ENCODE results near the gene SUSD3. TPM values are rescaled to one million over a fixed set of nuclear protein-coding genes. Genes with fewer than 3 reads are reported as not detected.

SUSD3 gene
- total RNA-seq, 1 experiment from 2014 or later, result 5.0 TPM

GRCh38 chr9:93077367-93077766 is 18.9 kb downstream of the SUSD3 start:
- no TSS peak for BruUV-seq (replicated peaks)
- intact Hi-C loops (cut with micrococcal nuclease; ENCODE audit: unreplicated experiment) (no loop called here), in situ Hi-C loops (cut with HindIII; ENCODE audit: low pct_unique_long_range_greater_than_20kb, low sequenced_read_pairs) (no loop called here)
- Histone ChIP-seq H3K27me3 (ENCODE audit: control insufficient read depth, insufficient read depth, low read length) (no peaks in the 10 kb centered on the region), H3K9me3 (ENCODE audit: control insufficient read depth, insufficient read depth, low read depth, low read length) (no peaks in the 10 kb centered on the region), H3K36me3 (ENCODE audit: control insufficient read depth, insufficient read depth, low read length) (no peaks in the 10 kb centered on the region), H3K4me1 (ENCODE audit: control insufficient read depth, insufficient read depth, low read length) (0 out of 2 replicates have a peak, but pooled peaks cover 2% of the 10 kb centered on the region), H3K4me3 (ENCODE audit: low read depth in 2 of 2, low read length in 2 of 2) (no peak overlapping the region), H3K27ac (ENCODE audit: low read length) (no peak overlapping the region)
- POLR2A ChIA-PET, result no interaction called here
- TF ChIP-seq CTCF (IDR thresholded peaks at IDR 0.05), result no peak
- TF ChIP-seq, protein P1, sequence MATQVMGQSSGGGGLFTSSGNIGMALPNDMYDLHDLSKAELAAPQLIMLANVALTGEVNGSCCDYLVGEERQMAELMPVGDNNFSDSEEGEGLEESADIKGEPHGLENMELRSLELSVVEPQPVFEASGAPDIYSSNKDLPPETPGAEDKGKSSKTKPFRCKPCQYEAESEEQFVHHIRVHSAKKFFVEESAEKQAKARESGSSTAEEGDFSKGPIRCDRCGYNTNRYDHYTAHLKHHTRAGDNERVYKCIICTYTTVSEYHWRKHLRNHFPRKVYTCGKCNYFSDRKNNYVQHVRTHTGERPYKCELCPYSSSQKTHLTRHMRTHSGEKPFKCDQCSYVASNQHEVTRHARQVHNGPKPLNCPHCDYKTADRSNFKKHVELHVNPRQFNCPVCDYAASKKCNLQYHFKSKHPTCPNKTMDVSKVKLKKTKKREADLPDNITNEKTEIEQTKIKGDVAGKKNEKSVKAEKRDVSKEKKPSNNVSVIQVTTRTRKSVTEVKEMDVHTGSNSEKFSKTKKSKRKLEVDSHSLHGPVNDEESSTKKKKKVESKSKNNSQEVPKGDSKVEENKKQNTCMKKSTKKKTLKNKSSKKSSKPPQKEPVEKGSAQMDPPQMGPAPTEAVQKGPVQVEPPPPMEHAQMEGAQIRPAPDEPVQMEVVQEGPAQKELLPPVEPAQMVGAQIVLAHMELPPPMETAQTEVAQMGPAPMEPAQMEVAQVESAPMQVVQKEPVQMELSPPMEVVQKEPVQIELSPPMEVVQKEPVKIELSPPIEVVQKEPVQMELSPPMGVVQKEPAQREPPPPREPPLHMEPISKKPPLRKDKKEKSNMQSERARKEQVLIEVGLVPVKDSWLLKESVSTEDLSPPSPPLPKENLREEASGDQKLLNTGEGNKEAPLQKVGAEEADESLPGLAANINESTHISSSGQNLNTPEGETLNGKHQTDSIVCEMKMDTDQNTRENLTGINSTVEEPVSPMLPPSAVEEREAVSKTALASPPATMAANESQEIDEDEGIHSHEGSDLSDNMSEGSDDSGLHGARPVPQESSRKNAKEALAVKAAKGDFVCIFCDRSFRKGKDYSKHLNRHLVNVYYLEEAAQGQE (IDR thresholded peaks at IDR 0.05; ENCODE audit: insufficient read depth in 1 of 2, low read depth in 2 of 2, low read length in 1 of 2), result no peak
- TF ChIP-seq TCF7L2 (IDR thresholded peaks at IDR 0.05; ENCODE audit: low read depth, low read length), result no peak
- no peak for TF ChIP-seq SIN3A (IDR thresholded peaks at IDR 0.05; ENCODE audit: borderline replicate concordance, insufficient read depth, low read depth, low read length)
- TF ChIP-seq POLR2AphosphoS5 (IDR thresholded peaks at IDR 0.05; ENCODE audit: low read depth, low read length), result no peak
- DNase-seq (ENCODE audit: low read depth, low spot score) (no peak), ATAC-seq (no peak)
- CTCF ChIA-PET, result no interaction called here

DNA sequence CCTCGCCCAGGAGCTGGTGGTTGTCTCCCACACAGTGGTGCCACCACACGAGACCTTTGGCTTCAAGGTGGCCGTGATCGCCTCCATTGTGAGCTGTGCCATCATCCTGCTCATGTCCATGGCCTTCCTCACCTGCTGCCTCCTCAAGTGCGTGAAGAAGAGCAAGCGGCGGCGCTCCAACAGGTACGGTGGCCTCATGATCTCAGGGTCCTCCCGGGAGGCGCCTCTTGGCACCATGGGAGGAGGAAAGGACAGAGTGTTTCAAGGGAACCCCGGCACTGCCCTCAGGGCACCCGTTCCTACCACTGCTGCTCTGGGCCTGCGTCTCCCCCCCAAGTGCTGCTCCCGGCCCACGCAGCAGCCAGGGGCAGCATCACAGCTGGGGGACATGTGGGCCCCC is 19.3 kb downstream of the SUSD3 start:
- DNase-seq (ENCODE audit: low read depth, low spot score) (no peak), ATAC-seq (no peak)
- intact Hi-C loops (cut with micrococcal nuclease; ENCODE audit: unreplicated experiment), result no loop called here
- BruUV-seq (replicated peaks), result no TSS peak
- in situ Hi-C loops (cut with HindIII; ENCODE audit: low pct_unique_long_range_greater_than_20kb, low sequenced_read_pairs), result no loop called here
- Histone ChIP-seq H3K27ac (ENCODE audit: low read length) (no peak overlapping the region), H3K9me3 (ENCODE audit: control insufficient read depth, insufficient read depth, low read depth, low read length) (no peaks in the 10 kb centered on the region), H3K27me3 (ENCODE audit: control insufficient read depth, insufficient read depth, low read length) (no peaks in the 10 kb centered on the region), H3K4me1 (ENCODE audit: control insufficient read depth, insufficient read depth, low read length) (no peaks in the 10 kb centered on the region), H3K4me3 (ENCODE audit: low read depth in 2 of 2, low read length in 2 of 2) (no peak overlapping the region), H3K36me3 (ENCODE audit: control insufficient read depth, insufficient read depth, low read length) (no peaks in the 10 kb centered on the region)
- TF ChIP-seq SIN3A (IDR thresholded peaks at IDR 0.05; ENCODE audit: borderline replicate concordance, insufficient read depth, low read depth, low read length), result no peak
- TF ChIP-seq CTCF (IDR thresholded peaks at IDR 0.05), result no peak
- TF ChIP-seq, protein P1 (IDR thresholded peaks at IDR 0.05; ENCODE audit: insufficient read depth in 1 of 2, low read depth in 2 of 2, low read length in 1 of 2), result no peak
- TF ChIP-seq POLR2AphosphoS5 (IDR thresholded peaks at IDR 0.05; ENCODE audit: low read depth, low read length), result no peak
- no peak for TF ChIP-seq TCF7L2 (IDR thresholded peaks at IDR 0.05; ENCODE audit: low read depth, low read length)
- ChIA-PET CTCF (no interaction called here), POLR2A (no interaction called here)
